Coronary artery (tissue), 2 donors: ENCODE data around the gene TANGO2.

Experiments used
- DNase-seq: peaks from one replicate; pipeline ENCODE4 v3.0.0-alpha.2; 2017; ENCODE audit warnings: low spot score
- H3K27ac ChIP-seq, 2 donors: fragments of 200-600 bp; sonication (generic); one replicate each; pipeline ENCODE4 v1.5.1; 2016 to 2019
- H3K4me3 ChIP-seq: fragments of 200-600 bp; sonication (generic); 2 replicates; pipeline ENCODE4 v1.5.1; 2016; ENCODE audit warnings: mild to moderate bottlenecking, moderate library complexity
- CTCF ChIP-seq: fragments of 200-600 bp; sonication (generic); IDR thresholded peaks from one replicate; pipeline ENCODE4 v1.5.1; 2019; ENCODE audit warnings: antibody characterized with exemption

Gene TANGO2

GRCh38 chr22:20021196-20022181 is 579 bp downstream of the TANGO2 start:
- no peak for TF ChIP-seq CTCF
- peak; percentile 86 for DNase-seq
- Histone ChIP-seq H3K4me3 (peak overlapping the region; percentile 95), H3K27ac (peak overlapping the region; percentile 87 to 95)

- TF ChIP-seq CTCF: no peak
- peak overlapping the region; percentile 95 for H3K4me3 ChIP-seq
- peak overlapping the region; percentile 87 to 95 for H3K27ac ChIP-seq
- DNase-seq: no peak
Observed at GRCh38 chr22:20022231-20022977, 1.5 kb downstream of the TANGO2 start.

- peak overlapping the region; percentile 95 for H3K4me3 ChIP-seq
- H3K27ac ChIP-seq: peak overlapping the region; percentile 87 to 95
- no peak for TF ChIP-seq CTCF
- DNase-seq: peak; percentile 19
Observed at GRCh38 chr22:20022978-20023613, 2.2 kb downstream of the TANGO2 start.

GRCh38 chr22:20024225-20024624 is 3.3 kb downstream of the TANGO2 start:
- peak; percentile 66 for DNase-seq
- H3K27ac ChIP-seq: no peak overlapping the region
- H3K4me3 ChIP-seq: no peak overlapping the region
- TF ChIP-seq CTCF: no peak

GRCh38 chr22:20024650-20025397 is 3.9 kb downstream of the TANGO2 start:
- TF ChIP-seq CTCF: no peak
- peak; percentile 52 for DNase-seq
- no peak overlapping the region for H3K4me3 ChIP-seq
- H3K27ac ChIP-seq: no peak overlapping the region

GRCh38 chr22:20025401-20026203 is 4.7 kb downstream of the TANGO2 start:
- no peak for TF ChIP-seq CTCF
- peak; percentile 50 for DNase-seq
- Histone ChIP-seq H3K4me3 (no peak overlapping the region), H3K27ac (no peak overlapping the region)
